Prostate gland (tissue), 2 donors: ENCODE data around the gene SATB1.

Source experiments
- POLR2A ChIP-seq: fragments of 450-650 bp; IDR thresholded peaks from one replicate; pipeline ENCODE4 v1.6.1; 2016; ENCODE audit warnings: antibody characterized with exemption, mild to moderate bottlenecking
- TF ChIP-seq, protein P1 (sequence below), 4 experiments: fragments of 200-600 bp in 2 of 4; fragments of 450-650 bp in 2 of 4; sonication (generic) in 2 of 4; IDR thresholded peaks; 1 replicate in 3 of 4; 2 replicates in 1 of 4; pipeline ENCODE4 v1.5.1; 2016 to 2019; ENCODE audit warnings: antibody characterized with exemption in 4 of 4, mild to moderate bottlenecking in 2 of 4, moderate library complexity in 2 of 4

- TF ChIP-seq POLR2A: no peak
- TF ChIP-seq, protein P1, sequence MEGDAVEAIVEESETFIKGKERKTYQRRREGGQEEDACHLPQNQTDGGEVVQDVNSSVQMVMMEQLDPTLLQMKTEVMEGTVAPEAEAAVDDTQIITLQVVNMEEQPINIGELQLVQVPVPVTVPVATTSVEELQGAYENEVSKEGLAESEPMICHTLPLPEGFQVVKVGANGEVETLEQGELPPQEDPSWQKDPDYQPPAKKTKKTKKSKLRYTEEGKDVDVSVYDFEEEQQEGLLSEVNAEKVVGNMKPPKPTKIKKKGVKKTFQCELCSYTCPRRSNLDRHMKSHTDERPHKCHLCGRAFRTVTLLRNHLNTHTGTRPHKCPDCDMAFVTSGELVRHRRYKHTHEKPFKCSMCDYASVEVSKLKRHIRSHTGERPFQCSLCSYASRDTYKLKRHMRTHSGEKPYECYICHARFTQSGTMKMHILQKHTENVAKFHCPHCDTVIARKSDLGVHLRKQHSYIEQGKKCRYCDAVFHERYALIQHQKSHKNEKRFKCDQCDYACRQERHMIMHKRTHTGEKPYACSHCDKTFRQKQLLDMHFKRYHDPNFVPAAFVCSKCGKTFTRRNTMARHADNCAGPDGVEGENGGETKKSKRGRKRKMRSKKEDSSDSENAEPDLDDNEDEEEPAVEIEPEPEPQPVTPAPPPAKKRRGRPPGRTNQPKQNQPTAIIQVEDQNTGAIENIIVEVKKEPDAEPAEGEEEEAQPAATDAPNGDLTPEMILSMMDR (IDR thresholded peaks at IDR 0.05): no peak
These were observed 48.5 kb downstream of the SATB1 start for GRCh38 chr3:18376682-18377081.
